Measurements from ENCODE around the gene HINT3. TPM values are rescaled to one million over a fixed set of nuclear protein-coding genes. Genes with fewer than 3 reads are reported as not detected.

HINT3 gene
- total RNA-seq, 1 experiment from 2014 or later = 11.7 TPM

GRCh38 chr6:125966569-125966968, 10.0 kb downstream of the HINT3 start:
- no peaks in the 10 kb centered on the region for H3K27me3 Mint-ChIP-seq (ENCODE audit: low read depth)
- no peak overlapping the region for H3K27ac Mint-ChIP-seq

More at GRCh38 chr6:125966569-125966968, 10.0 kb downstream of the HINT3 start:
- H3K18ac ChIP-seq (ENCODE audit: insufficient read length, low read depth, low read length) = no peak overlapping the region
- H3K79me2 ChIP-seq (ENCODE audit: insufficient read depth, low read length) = no peaks in the 10 kb centered on the region
- H2BK20ac ChIP-seq (ENCODE audit: low read depth, low read length, poor library complexity, severe bottlenecking) = no peak overlapping the region
- H2BK15ac ChIP-seq (ENCODE audit: low read depth, low read length) = no peak overlapping the region
- H3K14ac ChIP-seq (ENCODE audit: insufficient read depth, low read length) = no peak overlapping the region
- no peak overlapping the region for H2AK5ac ChIP-seq (ENCODE audit: insufficient read length, low read length)
- Mint-ChIP-seq H3K4me1 (no peaks in the 10 kb centered on the region), H3K4me3 (no peak overlapping the region), H3K36me3 (ENCODE audit: insufficient read depth in 1 of 3, low read depth in 3 of 3) (peaks cover 2 to 7% (median 4%) of the 10 kb centered on the region in 3 experiments; a peak in 3 of 7 replicates), H3K9me3 (no peaks in the 10 kb centered on the region)
- no peak overlapping the region for H2AFZ ChIP-seq (ENCODE audit: low read length)
- no peak overlapping the region for H4K8ac ChIP-seq (replicated peaks; ENCODE audit: insufficient read length, low read depth, low read length)
- no peaks in the 10 kb centered on the region for H3K4me1 ChIP-seq (ENCODE audit: insufficient read depth, low read length)
- no peak overlapping the region for H4K91ac ChIP-seq (ENCODE audit: insufficient read length, low read depth, low read length)
- H3K4ac ChIP-seq (ENCODE audit: low read depth, low read length) = no peak overlapping the region
- H3K4me2 ChIP-seq (ENCODE audit: insufficient read depth, insufficient read length, low read length) = no peak overlapping the region
- no peak overlapping the region for H3K27ac ChIP-seq (ENCODE audit: insufficient read length, low read depth, low read length)
- no peaks in the 10 kb centered on the region for H4K20me1 ChIP-seq (ENCODE audit: control insufficient read depth, insufficient read depth, insufficient read length)
- no peaks in the 10 kb centered on the region for H3K9me3 ChIP-seq (ENCODE audit: control insufficient read depth, low read depth, low read length)
- no peaks in the 10 kb centered on the region for H3K27me3 ChIP-seq (ENCODE audit: insufficient read depth, low read length)
- no peak overlapping the region for H3K23ac ChIP-seq (ENCODE audit: insufficient read length, low read depth, low read length)
- no peak overlapping the region for H3T11ph ChIP-seq (ENCODE audit: low read length)
- no peak overlapping the region for H3K9ac ChIP-seq (ENCODE audit: extremely low read depth, insufficient read length, low read length)
- no peak for TF ChIP-seq CTCF (conservative IDR thresholded peaks at IDR 0.05)
- no peaks in the 10 kb centered on the region for H3K23me2 ChIP-seq (ENCODE audit: insufficient read length, low read depth, low read length, poor library complexity, severe bottlenecking)
- WGBS (ENCODE audit: extremely low coverage, insufficient read length, low lambda C conversion rate) = no CpG with 5 or more reads among the region's 1 CpG
- H2BK12ac ChIP-seq (ENCODE audit: insufficient read length, low read depth, low read length) = no peak overlapping the region
- H3K56ac ChIP-seq (ENCODE audit: insufficient read length, low read depth, low read length) = no peak overlapping the region
- H2BK5ac ChIP-seq (ENCODE audit: insufficient read length, low read length) = no peak overlapping the region
- no peak overlapping the region for H4K5ac ChIP-seq (ENCODE audit: insufficient read length, low read depth, low read length)
- H3K79me1 ChIP-seq (ENCODE audit: insufficient read depth, low read depth, low read length, poor library complexity, severe bottlenecking) = no peaks in the 10 kb centered on the region
- no peak overlapping the region for H2BK120ac ChIP-seq (ENCODE audit: low read depth, low read length, poor library complexity, severe bottlenecking)
- DNase-seq = no peak

Measured in H9 (cell line).